Neuronal stem cell (in vitro differentiated cells): Measurements from ENCODE around the gene PLAGL1.

Experiments used
- DNase-seq: peaks from one replicate; pipeline ENCODE4 v3.0.0-alpha.2; 2013; ENCODE audit warnings: low spot score
- H2AFZ ChIP-seq: one replicate; pipeline ENCODE4 v1.6.1; 2013; ENCODE audit warnings: mild to moderate bottlenecking, low read length, inconsistent platforms
- H2AK5ac ChIP-seq: 2 replicates; pipeline ENCODE4 v1.6.1; 2013; ENCODE audit warnings: low read depth, mild to moderate bottlenecking, inconsistent platforms, low read length, moderate library complexity, mixed read lengths
- H2BK120ac ChIP-seq: 2 replicates; pipeline ENCODE4 v1.6.1; 2013; ENCODE audit warnings: low read depth, mild to moderate bottlenecking, inconsistent platforms, low read length, moderate library complexity, mixed read lengths
- H2BK12ac ChIP-seq: one replicate; pipeline ENCODE4 v1.6.1; 2013; ENCODE audit warnings: low read length, inconsistent platforms
- H2BK15ac ChIP-seq: 2 replicates; pipeline ENCODE4 v1.6.1; 2013; ENCODE audit warnings: mild to moderate bottlenecking, low read length, inconsistent platforms, mixed read lengths
- H2BK5ac ChIP-seq: one replicate; pipeline ENCODE4 v1.6.1; 2013; ENCODE audit warnings: inconsistent platforms, mild to moderate bottlenecking, low read length, moderate library complexity
- H3K14ac ChIP-seq: one replicate; pipeline ENCODE4 v1.6.1; 2013; ENCODE audit warnings: low read length, inconsistent platforms
- H3K18ac ChIP-seq: 2 replicates; pipeline ENCODE4 v1.6.1; 2013; ENCODE audit warnings: low read length, inconsistent platforms
- H3K23ac ChIP-seq: 2 replicates; pipeline ENCODE4 v1.6.1; 2013; ENCODE audit warnings: low read depth, mild to moderate bottlenecking, mixed read lengths, low read length, inconsistent platforms; ENCODE audit not compliant: poor library complexity
- H3K27ac ChIP-seq: replicated peaks from 3 replicates; pipeline ENCODE4 v1.5.1; 2013; ENCODE audit warnings: low read length, inconsistent platforms
- H3K27me3 ChIP-seq, 3 experiments: 2 replicates each; pipeline ENCODE4 v1.6.1; 2013; ENCODE audit warnings: low read length in 3 of 3, mild to moderate bottlenecking in 2 of 3, inconsistent platforms in 1 of 3, low read depth in 1 of 3, mixed read lengths in 1 of 3, moderate library complexity in 1 of 3; ENCODE audit not compliant: control insufficient read depth in 3 of 3, insufficient read depth in 3 of 3
- H3K36me3 ChIP-seq, 2 donors: replicated peaks in 1 of 2; 2 replicates each; pipeline ENCODE4 v1.6.1; 2013; ENCODE audit warnings: low read length in 2 of 2; ENCODE audit not compliant: control insufficient read depth in 2 of 2, insufficient read depth in 2 of 2
- H3K4ac ChIP-seq: 2 replicates; pipeline ENCODE4 v1.6.1; 2013; ENCODE audit warnings: inconsistent platforms, mild to moderate bottlenecking, low read length, moderate library complexity
- H3K4me1 ChIP-seq, 2 donors: 1 replicate in 1 of 2; 2 replicates in 1 of 2; pipeline ENCODE4 v1.6.1; 2013; ENCODE audit warnings: low read length in 2 of 2, low read depth in 1 of 2; ENCODE audit not compliant: control insufficient read depth in 2 of 2, insufficient read depth in 1 of 2
- H3K4me2 ChIP-seq: one replicate; pipeline ENCODE4 v1.6.1; 2013; ENCODE audit warnings: mild to moderate bottlenecking, low read length, inconsistent platforms; ENCODE audit not compliant: insufficient read depth, poor library complexity, severe bottlenecking
- H3K4me3 ChIP-seq, 2 donors: 2 replicates each; pipeline ENCODE4 v1.5.1; 2013; ENCODE audit warnings: low read length in 2 of 2, mild to moderate bottlenecking in 2 of 2, inconsistent platforms in 1 of 2, moderate library complexity in 1 of 2
- H3K79me1 ChIP-seq: one replicate; pipeline ENCODE4 v1.6.1; 2013; ENCODE audit warnings: low read depth, mild to moderate bottlenecking, inconsistent platforms, low read length, moderate library complexity
- H3K9ac ChIP-seq: one replicate; pipeline ENCODE4 v1.6.1; 2013; ENCODE audit warnings: mild to moderate bottlenecking, low read depth, low read length, inconsistent platforms; ENCODE audit not compliant: poor library complexity
- H3K9me3 ChIP-seq, 2 donors: replicated peaks in 1 of 2; 2 replicates each; pipeline versions ENCODE3 to v1.6.1; 2013; ENCODE audit warnings: low read length in 2 of 2, mild to moderate bottlenecking in 2 of 2, inconsistent platforms in 1 of 2, low read depth in 1 of 2, mixed read lengths in 1 of 2, moderate library complexity in 1 of 2; ENCODE audit not compliant: control insufficient read depth in 2 of 2, insufficient read depth in 1 of 2
- H4K8ac ChIP-seq: one replicate; pipeline ENCODE4 v1.6.1; 2013; ENCODE audit warnings: low read depth, mild to moderate bottlenecking, inconsistent platforms, low read length, moderate library complexity
- H4K91ac ChIP-seq: one replicate; pipeline ENCODE4 v1.6.1; 2013; ENCODE audit warnings: low read length, low read depth, mild to moderate bottlenecking, inconsistent platforms; ENCODE audit not compliant: poor library complexity
- WGBS, 2 donors: extraction: QIAGEN DNeasy Blood & Tissue Kit; methylation state at CpG; one replicate each; pipeline ENCODE4 v1.1.7; 2013; ENCODE audit warnings: missing lambda C conversion rate in 2 of 2, mixed read lengths in 1 of 2; ENCODE audit not compliant: insufficient read length in 2 of 2, insufficient replicate concordance in 1 of 2; ENCODE audit errors: extremely low coverage in 2 of 2; 5-methylcytosine and 5-hydroxymethylcytosine counted together

PLAGL1 gene

DNA sequence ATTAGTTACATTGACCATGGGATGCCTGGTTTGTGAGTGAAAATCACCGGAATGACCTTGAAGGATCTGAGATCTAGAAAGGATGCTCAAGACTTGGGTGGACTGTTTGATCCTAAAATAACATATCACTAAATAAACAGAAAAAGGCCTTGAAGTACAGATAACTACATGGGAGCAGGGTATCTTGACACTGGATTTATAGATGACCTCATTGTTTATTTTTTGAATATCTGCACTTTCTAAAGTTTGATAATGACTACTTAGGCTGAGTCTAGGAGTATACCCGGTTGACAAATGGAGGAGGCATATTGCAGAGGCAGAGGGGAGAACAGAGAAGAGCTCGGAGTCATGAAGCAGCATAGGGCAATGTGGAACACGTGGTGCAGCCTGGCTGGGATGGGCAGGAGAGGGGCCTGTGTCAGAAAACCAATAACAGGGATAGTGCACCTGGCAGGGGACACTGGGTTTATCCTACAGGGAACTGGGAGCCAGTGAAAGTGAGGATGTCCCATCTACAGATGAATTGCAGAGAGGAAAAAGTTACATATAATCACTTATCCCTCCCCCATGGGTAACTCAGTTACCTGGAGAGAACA, 50.3 kb downstream of the PLAGL1 start:
- Histone ChIP-seq H3K18ac (peak overlapping the region; percentile 54), H3K4ac (no peak overlapping the region), H3K27ac (peak overlapping the region; percentile 90), H2BK12ac (no peak overlapping the region), H4K91ac (no peak overlapping the region), H3K4me1 (peaks cover 38 to 65% of the 10 kb centered on the region in 2 donors), H3K36me3 (peaks cover 0 to 28% of the 10 kb centered on the region in 2 donors), H3K27me3 (no peaks in the 10 kb centered on the region), H2BK5ac (no peak overlapping the region), H3K14ac (no peak overlapping the region), H3K9ac (no peak overlapping the region), H3K9me3 (no peaks in the 10 kb centered on the region), H2AK5ac (no peak overlapping the region), H3K4me2 (no peak overlapping the region), H2AFZ (no peak overlapping the region), H3K4me3 (no peak overlapping the region), H3K23ac (no peak overlapping the region), H2BK120ac (no peak overlapping the region), H2BK15ac (no peak overlapping the region), H4K8ac (no peak overlapping the region), H3K79me1 (no peaks in the 10 kb centered on the region)
- WGBS, 2 donors = no CpG with 5 or more reads among the region's 4 CpGs
- DNase-seq = no peak

DNA sequence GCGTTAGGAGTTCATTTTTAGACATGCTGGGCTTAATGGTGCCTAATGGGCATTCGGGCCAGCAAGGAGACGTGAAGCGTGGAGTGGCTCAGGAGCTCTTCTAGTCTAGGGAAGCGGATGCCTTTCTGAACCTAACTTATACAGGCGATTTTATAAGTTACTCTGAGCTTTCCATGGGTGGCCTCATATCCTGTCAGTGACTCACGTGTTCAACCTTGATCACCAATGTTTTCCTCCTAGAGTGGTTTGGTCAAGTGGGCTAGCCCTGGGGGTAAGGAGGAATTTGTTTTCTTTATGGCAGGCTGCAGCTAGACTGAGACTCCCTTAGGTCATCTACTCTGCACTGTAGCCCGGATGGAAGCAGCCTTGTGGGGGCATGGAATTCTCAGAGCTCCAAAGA, 52.1 kb downstream of the PLAGL1 start:
- WGBS, 2 donors = no CpG with 5 or more reads among the region's 8 CpGs
- no peak overlapping the region for H2BK120ac ChIP-seq
- H3K4me2 ChIP-seq = no peak overlapping the region
- no peak overlapping the region for H3K4ac ChIP-seq
- no peaks in the 10 kb centered on the region for H3K9me3 ChIP-seq
- H2BK15ac ChIP-seq = no peak overlapping the region
- H2AK5ac ChIP-seq = no peak overlapping the region
- H3K36me3 ChIP-seq = peaks cover 0 to 44% of the 10 kb centered on the region in 2 donors
- no peak for DNase-seq
- peaks cover 36 to 47% of the 10 kb centered on the region in 2 donors for H3K4me1 ChIP-seq
- no peak overlapping the region for H2AFZ ChIP-seq
- no peak overlapping the region for H3K23ac ChIP-seq
- H3K27ac ChIP-seq = no peak overlapping the region
- H2BK5ac ChIP-seq = no peak overlapping the region
- no peak overlapping the region for H4K91ac ChIP-seq
- H4K8ac ChIP-seq = no peak overlapping the region
- H3K79me1 ChIP-seq = no peaks in the 10 kb centered on the region
- no peaks in the 10 kb centered on the region for H3K27me3 ChIP-seq
- no peak overlapping the region for H3K4me3 ChIP-seq
- H3K9ac ChIP-seq = no peak overlapping the region
- no peak overlapping the region for H3K14ac ChIP-seq
- no peak overlapping the region for H2BK12ac ChIP-seq
- peak overlapping the region; percentile 17 for H3K18ac ChIP-seq

DNA sequence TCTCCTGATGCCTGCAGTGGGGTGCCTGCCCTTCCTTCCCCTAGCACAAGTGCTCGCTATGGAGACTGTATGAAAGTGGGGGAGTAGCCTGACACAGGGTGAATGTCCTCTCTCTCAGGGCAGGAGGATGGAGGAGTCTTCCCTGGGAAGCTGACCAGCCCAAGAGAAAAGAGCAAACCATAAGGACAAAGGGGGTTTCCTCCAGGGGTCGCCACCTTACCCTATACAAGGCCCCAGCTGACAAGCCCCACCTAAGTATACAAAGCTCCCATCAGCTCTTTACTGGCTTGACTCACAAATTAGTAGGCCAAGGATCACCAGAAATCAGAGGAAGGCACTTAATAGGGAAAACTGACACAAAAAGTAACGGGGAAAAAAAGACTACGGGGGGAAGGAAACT, 54.1 kb downstream of the PLAGL1 start:
- no peaks in the 10 kb centered on the region for H3K27me3 ChIP-seq
- H2BK120ac ChIP-seq = peak overlapping the region; percentile 21
- H3K14ac ChIP-seq = no peak overlapping the region
- no peaks in the 10 kb centered on the region for H3K9me3 ChIP-seq
- no peak overlapping the region for H3K4ac ChIP-seq
- no peak overlapping the region for H4K91ac ChIP-seq
- no peak overlapping the region for H2BK5ac ChIP-seq
- H2AK5ac ChIP-seq = no peak overlapping the region
- H2BK15ac ChIP-seq = no peak overlapping the region
- no peaks in the 10 kb centered on the region for H3K79me1 ChIP-seq
- H3K36me3 ChIP-seq = peaks cover 0 to 60% of the 10 kb centered on the region in 2 donors
- no peak overlapping the region for H3K23ac ChIP-seq
- no peak overlapping the region for H3K4me2 ChIP-seq
- H3K27ac ChIP-seq = no peak overlapping the region
- no peak overlapping the region for H3K9ac ChIP-seq
- H3K18ac ChIP-seq = peak overlapping the region; percentile 71
- DNase-seq = no peak
- H2BK12ac ChIP-seq = no peak overlapping the region
- peaks cover 23 to 26% of the 10 kb centered on the region in 2 donors for H3K4me1 ChIP-seq
- no peak overlapping the region for H2AFZ ChIP-seq
- H4K8ac ChIP-seq = no peak overlapping the region
- H3K4me3 ChIP-seq = no peak overlapping the region
- no CpG with 5 or more reads among the region's 4 CpGs for WGBS, 2 donors

- Histone ChIP-seq H3K79me1 (no peaks in the 10 kb centered on the region), H2AK5ac (no peak overlapping the region), H3K9me3 (peaks cover 0 to 5% of the 10 kb centered on the region in 2 donors), H2AFZ (no peak overlapping the region), H3K4me1 (peaks cover 20 to 23% of the 10 kb centered on the region in 2 donors), H3K23ac (no peak overlapping the region), H3K18ac (no peak overlapping the region), H3K9ac (no peak overlapping the region), H3K27me3 (no peaks in the 10 kb centered on the region), H3K14ac (no peak overlapping the region), H3K4me2 (no peak overlapping the region), H3K27ac (no peak overlapping the region), H3K36me3 (peaks cover 0 to 68% of the 10 kb centered on the region in 2 donors), H4K8ac (no peak overlapping the region), H2BK15ac (no peak overlapping the region), H2BK5ac (no peak overlapping the region), H4K91ac (no peak overlapping the region), H3K4me3 (no peak overlapping the region), H3K4ac (no peak overlapping the region), H2BK12ac (no peak overlapping the region), H2BK120ac (no peak overlapping the region)
- no peak for DNase-seq
- no CpG with 5 or more reads among the region's 4 CpGs for WGBS, 2 donors
Measured at GRCh38 chr6:143952947-143953701, 54.9 kb downstream of the PLAGL1 start.
